ENCODE results near the gene OR2J1. TPM values are rescaled to one million over a fixed set of nuclear protein-coding genes. Genes with fewer than 3 reads are reported as not detected.

OR2J1 gene
- total RNA-seq, 6 experiments from 2014 or later: not detected

GRCh38 chr6:29131691-29132090 is 32.4 kb downstream of the OR2J1 start:
- TF ChIP-seq CTCF (IDR thresholded peaks at IDR 0.05) (no peak), POLR2A (IDR thresholded peaks at IDR 0.05) (no peak)
- no CpG with 5 or more reads among the region's 2 CpGs for WGBS (ENCODE audit: insufficient coverage, low coverage, low lambda C conversion rate, missing lambda C conversion rate)
- ATAC-seq (no peak), DNase-seq (no peak)
- Histone ChIP-seq H3K4me3 (no peak overlapping the region), H3K27ac (no peak overlapping the region), H3K4me1 (no peaks in the 10 kb centered on the region), H3K9me3 (no peaks in the 10 kb centered on the region), H3K36me3 (no peaks in the 10 kb centered on the region), H3K27me3 (no peaks in the 10 kb centered on the region)
- intact Hi-C loops (cut with DNase I): no loop called here

- intact Hi-C loops (cut with DNase I): no loop called here
- Histone ChIP-seq H3K36me3 (no peaks in the 10 kb centered on the region), H3K9me3 (no peaks in the 10 kb centered on the region), H3K4me1 (no peaks in the 10 kb centered on the region), H3K27me3 (no peaks in the 10 kb centered on the region), H3K4me3 (no peak overlapping the region), H3K27ac (no peak overlapping the region)
- no peak for DNase-seq
- TF ChIP-seq POLR2A (IDR thresholded peaks at IDR 0.05) (no peak), CTCF (IDR thresholded peaks at IDR 0.05) (no peak)
- 62% methylated on average over 4 of the region's 4 CpGs for WGBS (ENCODE audit: insufficient coverage, low coverage, low lambda C conversion rate, missing lambda C conversion rate)
- ATAC-seq: no peak
These were observed 38.4 kb downstream of the OR2J1 start for GRCh38 chr6:29137724-29138123.

- DNase-seq (no peak), ATAC-seq (no peak)
- no peaks in the 10 kb centered on the region for H3K27me3 ChIP-seq
- H3K27ac ChIP-seq: no peak overlapping the region
- no peaks in the 10 kb centered on the region for H3K36me3 ChIP-seq
- no peaks in the 10 kb centered on the region for H3K9me3 ChIP-seq
- 100% methylated on average over 1 of the region's 1 CpG for WGBS (ENCODE audit: insufficient coverage, low coverage, low lambda C conversion rate, missing lambda C conversion rate)
- H3K4me3 ChIP-seq: no peak overlapping the region
- TF ChIP-seq POLR2A (IDR thresholded peaks at IDR 0.05) (no peak), CTCF (IDR thresholded peaks at IDR 0.05) (no peak)
- intact Hi-C loops (cut with DNase I): no loop called here
- H3K4me1 ChIP-seq: no peaks in the 10 kb centered on the region
These were observed 42.3 kb downstream of the OR2J1 start for GRCh38 chr6:29141606-29142005.

- no peak for TF ChIP-seq CTCF (IDR thresholded peaks at IDR 0.05)
- no peak for TF ChIP-seq POLR2A (IDR thresholded peaks at IDR 0.05)
- no peaks in the 10 kb centered on the region for H3K36me3 ChIP-seq
- ATAC-seq: no peak
These were observed 43.0 kb downstream of the OR2J1 start for GRCh38 chr6:29142309-29142708.

GRCh38 chr6:29146179-29146578 is 46.9 kb downstream of the OR2J1 start:
- Histone ChIP-seq H3K36me3 (no peaks in the 10 kb centered on the region), H3K4me1 (no peaks in the 10 kb centered on the region), H3K4me3 (no peak overlapping the region), H3K27ac (no peak overlapping the region), H3K27me3 (no peaks in the 10 kb centered on the region), H3K9me3 (no peaks in the 10 kb centered on the region)
- intact Hi-C loops (cut with DNase I): no loop called here
- ATAC-seq: no peak
- 45% methylated on average over 2 of the region's 2 CpGs for WGBS (ENCODE audit: insufficient coverage, low coverage, low lambda C conversion rate, missing lambda C conversion rate)
- DNase-seq: no peak
- TF ChIP-seq POLR2A (IDR thresholded peaks at IDR 0.05) (no peak), CTCF (IDR thresholded peaks at IDR 0.05) (no peak)

More at GRCh38 chr6:29142309-29142708, 43.0 kb downstream of the OR2J1 start:
- Histone ChIP-seq H3K27me3 (no peaks in the 10 kb centered on the region), H3K4me1 (no peaks in the 10 kb centered on the region), H3K9me3 (no peaks in the 10 kb centered on the region), H3K27ac (no peak overlapping the region), H3K4me3 (no peak overlapping the region)
- intact Hi-C loops (cut with DNase I): no loop called here
- DNase-seq: no peak
